Activated CD4-positive, alpha-beta T cell treated with anti-CD3 and anti-CD28 coated beads, Interleukin-2, Interleukin-4, amounts not matched to agents 100 ng/mL and 50 ng/mL, durations not matched to agents 16 hours and 8 hours (primary cell): ENCODE data around the gene ANKK1.

Experiments
- DNase-seq: peaks from one replicate; pipeline ENCODE4 v3.0.0-alpha.2; 2020; ENCODE audit warnings: low spot score

ANKK1 gene

DNA sequence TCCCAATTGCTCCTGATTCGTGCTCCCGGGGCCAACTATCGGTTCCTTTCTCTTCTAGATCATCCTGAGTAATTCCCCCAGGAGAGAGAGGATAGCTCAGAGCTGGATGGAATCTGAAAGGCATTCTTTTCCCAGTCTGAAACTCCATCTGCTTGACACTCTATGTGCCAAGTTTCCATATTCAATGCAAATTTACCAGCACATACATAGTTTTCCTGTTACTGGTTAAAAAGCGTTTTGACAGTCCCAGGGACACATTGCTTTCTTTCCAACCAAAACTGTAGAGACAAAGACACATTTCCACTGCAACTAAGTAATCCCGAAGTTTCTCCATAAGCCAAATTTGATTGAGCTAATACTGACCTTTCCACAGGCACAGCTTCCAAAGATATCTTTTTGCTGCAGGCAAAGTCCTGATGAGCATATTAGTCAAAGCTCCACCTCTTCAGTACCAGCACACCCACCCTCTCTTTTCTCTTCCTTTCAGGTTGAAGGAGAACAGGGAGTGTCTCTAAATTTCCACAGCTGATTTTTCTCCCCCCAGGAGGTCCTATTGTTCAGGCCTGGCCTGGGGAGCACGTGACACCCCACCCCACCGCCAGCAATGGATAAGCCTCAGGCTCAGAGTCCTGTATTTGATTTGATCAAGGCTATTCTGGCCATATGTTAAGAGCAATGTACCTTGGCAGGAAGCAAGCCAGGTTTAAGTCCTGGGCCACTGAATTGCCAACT lies 9.7 kb upstream of the ANKK1 start:
- DNase-seq: no peak

DNA sequence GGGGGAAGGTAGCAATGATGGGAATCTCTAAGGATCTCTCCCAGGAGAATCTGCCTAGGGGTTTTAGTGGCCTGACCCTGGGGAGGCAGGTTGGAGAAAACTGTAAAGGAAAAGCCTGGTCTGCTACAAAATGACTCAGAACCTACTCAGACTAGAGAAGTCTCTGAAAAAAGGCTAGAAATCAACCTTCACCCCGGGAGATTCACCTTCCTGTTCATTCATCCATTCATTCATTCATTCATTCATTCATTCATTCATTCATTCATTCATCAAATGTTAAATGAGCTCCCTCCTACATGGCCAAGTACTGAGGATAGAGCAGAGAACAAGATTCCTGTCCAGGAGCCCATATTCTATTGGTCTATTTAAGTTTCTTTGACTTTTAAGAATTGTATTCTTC lies 8.9 kb upstream of the ANKK1 start:
- no peak for DNase-seq

DNA sequence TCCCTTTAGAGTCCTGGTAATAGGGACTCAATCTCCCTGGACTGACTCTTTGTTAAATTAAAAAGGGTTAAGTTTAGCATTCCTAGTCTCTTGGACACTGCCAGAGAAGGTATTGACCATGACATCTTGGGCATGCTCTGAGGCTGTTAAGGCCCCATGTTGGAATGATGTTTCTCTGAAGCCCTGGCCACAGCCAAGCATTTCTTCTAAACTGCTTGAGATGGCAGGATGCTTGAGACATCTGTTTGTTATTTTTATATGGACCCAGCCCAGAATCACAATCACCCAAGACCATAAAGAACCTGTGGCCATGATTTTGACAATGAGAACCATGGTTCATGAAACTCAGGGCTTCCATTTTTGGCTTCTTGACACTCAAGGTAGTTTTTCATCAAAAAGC lies 5.5 kb upstream of the ANKK1 start:
- no peak for DNase-seq

DNA sequence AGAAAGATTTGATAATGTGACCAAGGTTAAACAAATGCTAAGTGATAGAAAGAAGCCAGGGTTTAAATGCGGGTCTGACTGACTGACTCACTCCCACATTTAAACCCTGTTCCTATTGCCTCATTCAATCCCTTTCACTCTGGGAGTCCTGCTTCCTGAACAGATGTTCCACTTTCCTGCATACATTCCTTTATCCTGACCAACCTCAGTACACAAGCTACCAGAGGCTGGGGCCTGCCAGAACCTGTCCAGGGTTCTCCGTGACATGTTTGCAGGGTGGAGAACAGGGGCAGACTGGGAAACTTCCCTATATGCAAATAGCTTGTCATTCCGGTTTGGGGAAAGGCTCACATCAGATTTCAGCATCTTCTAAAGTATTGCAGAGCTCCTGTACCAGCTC lies 3.0 kb upstream of the ANKK1 start:
- DNase-seq: no peak

GRCh38 chr11:113385749-113386148 lies 1.8 kb upstream of the ANKK1 start:
- DNase-seq: no peak

- DNase-seq: no peak
Measured at GRCh38 chr11:113386866-113387265, 713 bp upstream of the ANKK1 start.

GRCh38 chr11:113389272-113389671 lies 1.7 kb downstream of the ANKK1 start:
- no peak for DNase-seq

DNA sequence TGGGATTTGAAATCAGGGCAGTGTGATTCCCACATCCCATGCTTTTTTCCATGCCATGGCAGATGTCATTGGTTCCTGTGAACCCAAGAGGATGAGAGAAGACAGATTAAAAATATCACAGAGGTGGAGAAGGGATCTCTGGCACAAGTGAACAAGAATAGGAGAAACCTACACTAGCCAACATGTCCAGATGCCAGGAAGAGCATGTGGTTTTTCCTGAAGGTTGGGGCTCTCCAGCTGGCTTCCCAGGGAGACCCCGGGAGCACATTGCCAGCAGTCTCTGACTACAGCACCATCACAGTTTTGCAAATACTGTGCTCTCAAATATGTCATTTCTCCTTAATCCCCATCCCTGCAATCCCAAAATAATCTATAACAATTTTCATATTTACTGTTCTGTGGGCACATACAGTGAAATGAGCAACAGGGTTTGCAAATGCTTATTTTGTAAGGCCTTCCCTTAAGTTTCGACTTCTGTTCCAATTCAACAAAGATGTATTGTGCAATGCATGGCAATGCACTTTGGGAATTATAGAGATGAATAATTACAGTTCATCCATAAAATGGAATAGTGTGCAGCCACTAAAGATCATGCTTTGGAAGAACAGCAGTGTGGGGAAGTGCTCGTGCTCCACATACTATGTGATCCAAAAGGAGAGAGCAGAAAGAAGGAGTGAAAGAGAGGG lies 4.8 kb downstream of the ANKK1 start:
- no peak for DNase-seq

DNA sequence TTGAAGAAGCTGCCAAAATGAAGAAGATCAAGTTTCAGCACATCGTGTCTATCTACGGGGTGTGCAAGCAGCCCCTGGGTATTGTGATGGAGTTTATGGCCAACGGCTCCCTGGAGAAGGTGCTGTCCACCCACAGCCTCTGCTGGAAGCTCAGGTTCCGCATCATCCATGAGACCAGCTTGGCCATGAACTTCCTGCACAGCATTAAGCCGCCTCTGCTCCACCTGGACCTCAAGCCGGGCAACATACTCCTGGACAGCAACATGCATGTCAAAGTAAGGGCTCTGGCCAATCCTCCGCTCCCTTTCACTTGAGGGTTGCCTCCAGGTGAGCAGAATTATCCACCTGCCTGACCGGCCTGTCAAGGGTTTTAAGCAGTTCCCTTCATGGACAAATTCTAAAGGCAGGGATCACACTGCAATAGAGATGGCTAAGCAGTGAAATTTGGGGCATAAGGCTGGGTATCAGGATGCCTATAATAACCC lies 6.0 kb downstream of the ANKK1 start:
- no peak for DNase-seq

DNA sequence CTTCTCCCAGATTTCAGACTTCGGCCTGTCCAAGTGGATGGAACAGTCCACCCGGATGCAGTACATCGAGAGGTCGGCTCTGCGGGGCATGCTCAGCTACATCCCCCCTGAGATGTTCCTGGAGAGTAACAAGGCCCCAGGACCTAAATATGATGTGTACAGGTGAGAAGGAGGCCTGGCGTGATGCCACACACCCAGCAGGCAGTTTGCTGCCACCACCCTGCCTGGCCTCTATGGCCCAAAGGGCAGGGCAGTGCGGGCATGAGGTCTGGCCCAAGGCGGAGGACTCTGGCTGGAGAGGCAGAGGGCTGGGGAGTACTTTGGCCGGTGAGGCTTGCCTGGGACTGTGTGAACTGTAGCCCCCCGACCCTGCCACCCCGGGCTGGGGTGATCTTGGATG lies 7.3 kb downstream of the ANKK1 start:
- no peak for DNase-seq

DNA sequence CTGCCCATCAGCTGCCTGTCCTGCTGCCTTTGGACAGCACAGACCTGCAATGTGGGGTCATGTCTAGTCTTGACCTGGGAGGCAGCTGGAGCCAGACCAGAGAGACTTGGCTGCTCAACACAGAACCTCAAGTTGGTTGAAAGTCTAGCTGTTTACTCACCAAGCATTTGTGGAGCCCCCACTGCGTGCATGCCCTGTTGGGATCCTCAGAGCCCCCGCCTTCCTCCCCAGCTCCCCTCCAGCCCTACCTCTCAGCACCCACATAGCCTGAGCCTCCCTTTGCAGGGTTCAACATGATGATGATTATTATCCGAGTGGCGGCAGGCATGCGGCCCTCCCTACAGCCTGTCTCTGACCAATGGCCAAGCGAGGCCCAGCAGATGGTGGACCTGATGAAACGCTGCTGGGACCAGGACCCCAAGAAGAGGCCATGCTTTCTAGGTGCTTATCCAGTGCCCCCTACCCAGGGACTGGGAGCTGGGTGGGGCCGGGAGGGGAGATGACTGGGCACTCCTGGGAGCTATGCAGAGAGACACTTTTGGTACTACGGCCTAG lies 8.3 kb downstream of the ANKK1 start:
- DNase-seq: no peak

DNA sequence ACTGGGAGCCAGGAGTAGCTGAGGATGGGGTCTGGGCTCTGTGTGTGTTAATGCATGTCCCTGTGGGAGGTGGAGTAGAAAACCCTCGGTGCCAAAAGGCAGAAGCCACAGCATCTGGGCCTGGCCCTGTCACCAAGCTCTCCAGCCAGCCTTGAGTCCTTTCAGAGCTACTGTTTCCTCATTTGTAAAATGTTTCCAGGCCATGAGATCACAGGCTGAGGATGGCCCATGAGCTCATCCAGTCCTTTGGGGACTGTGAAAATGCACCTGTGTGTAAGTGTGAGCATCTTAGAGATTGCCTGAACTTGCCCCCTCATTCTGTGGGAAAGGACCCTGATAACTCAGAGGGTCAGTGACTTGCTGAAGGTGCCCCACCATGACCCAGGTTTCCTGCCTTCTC lies 9.1 kb downstream of the ANKK1 start:
- DNase-seq: no peak

DNA sequence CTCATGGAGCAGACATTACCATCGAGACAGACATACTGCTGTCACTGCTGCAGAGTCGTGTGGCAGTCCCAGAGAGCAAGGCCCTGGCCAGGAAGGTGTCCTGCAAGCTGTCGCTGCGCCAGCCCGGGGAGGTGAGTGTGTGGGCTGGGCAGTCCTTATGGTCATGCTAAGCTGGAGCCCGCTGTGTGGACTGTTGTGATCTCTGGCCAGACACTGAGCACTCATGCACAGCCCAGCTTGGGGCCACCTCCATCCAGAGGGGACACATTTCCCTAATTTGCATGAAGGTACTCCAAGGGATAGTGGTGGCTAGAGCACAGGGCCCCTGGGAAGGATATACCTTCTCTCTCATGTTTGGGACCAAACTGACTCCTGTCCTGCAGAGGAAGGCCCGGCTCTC lies 9.6 kb downstream of the ANKK1 start:
- no peak for DNase-seq

GRCh38 chr11:113397821-113398220 lies 10.2 kb downstream of the ANKK1 start:
- DNase-seq: no peak

DNA sequence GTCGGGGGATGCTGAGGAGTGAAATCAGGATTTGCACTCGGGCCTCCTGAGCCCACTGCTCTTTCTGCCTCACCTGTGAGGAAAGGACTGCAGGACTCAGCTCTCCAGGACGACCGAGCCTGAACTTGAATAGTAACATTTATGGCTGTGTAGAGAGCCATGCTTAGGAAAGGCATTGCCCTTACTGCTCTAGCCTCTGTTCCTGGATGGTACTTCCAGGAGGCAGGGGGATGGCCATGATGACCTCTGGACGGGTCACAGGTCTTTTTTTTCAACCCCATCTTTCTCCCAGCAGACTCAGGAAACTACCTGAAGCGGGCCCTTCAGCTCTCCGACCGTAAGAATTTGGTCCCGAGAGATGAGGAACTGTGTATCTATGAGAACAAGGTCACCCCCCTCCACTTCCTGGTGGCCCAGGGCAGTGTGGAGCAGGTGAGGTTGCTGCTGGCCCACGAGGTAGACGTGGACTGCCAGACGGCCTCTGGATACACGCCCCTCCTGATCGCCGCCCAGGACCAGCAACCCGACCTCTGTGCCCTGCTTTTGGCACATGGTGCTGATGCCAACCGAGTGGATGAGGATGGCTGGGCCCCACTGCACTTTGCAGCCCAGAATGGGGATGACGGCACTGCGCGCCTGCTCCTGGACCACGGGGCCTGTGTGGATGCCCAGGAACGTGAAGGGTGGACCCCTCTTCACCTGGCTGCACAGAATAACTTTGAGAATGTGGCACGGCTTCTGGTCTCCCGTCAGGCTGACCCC lies 11.3 kb downstream of the ANKK1 start:
- no peak for DNase-seq

- no peak for DNase-seq
Measured at GRCh38 chr11:113400631-113401230, 13.2 kb downstream of the ANKK1 start.

GRCh38 chr11:113401718-113402117 lies 14.1 kb downstream of the ANKK1 start:
- DNase-seq: no peak

GRCh38 chr11:113404859-113405430 lies 17.4 kb downstream of the ANKK1 start:
- DNase-seq: no peak

GRCh38 chr11:113405724-113406478 lies 18.3 kb downstream of the ANKK1 start:
- DNase-seq: no peak

DNA sequence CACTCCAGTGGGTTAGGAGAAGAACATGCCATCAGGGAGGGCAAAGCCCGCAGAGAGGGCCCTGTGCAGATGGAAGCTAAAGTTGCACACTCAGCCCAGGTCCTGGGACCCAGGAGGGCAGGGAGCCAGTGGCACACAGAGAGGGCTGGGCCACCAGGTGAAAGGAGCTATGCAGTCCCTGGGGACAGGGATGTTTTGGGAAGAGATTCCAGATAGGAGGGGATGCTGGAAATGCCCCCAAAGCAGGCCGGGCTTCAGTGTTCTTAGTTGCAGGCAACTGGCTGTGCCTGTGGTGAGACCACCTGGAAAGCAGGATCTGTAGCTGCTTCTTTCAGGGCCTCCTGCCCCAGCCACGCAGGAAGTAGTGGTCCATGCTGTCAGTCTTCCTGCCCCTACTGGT lies 19.6 kb downstream of the ANKK1 start:
- no peak for DNase-seq

GRCh38 chr11:113408206-113408605 lies 20.6 kb downstream of the ANKK1 start:
- no peak for DNase-seq
